ENCODE results near the gene CSF3. TPM values are rescaled to one million over a fixed set of nuclear protein-coding genes. Genes with fewer than 3 reads are reported as not detected.
A peak's percentile ranks its signal among the peaks of the same experiment; 100 is the strongest.

CSF3 gene
- total and polyA plus RNA-seq, 2 of the 13 experiments (the other 11 are each of a cell fraction or from before 2014, with no cell fraction given) = 0.09 TPM; not detected in 1

DNA sequence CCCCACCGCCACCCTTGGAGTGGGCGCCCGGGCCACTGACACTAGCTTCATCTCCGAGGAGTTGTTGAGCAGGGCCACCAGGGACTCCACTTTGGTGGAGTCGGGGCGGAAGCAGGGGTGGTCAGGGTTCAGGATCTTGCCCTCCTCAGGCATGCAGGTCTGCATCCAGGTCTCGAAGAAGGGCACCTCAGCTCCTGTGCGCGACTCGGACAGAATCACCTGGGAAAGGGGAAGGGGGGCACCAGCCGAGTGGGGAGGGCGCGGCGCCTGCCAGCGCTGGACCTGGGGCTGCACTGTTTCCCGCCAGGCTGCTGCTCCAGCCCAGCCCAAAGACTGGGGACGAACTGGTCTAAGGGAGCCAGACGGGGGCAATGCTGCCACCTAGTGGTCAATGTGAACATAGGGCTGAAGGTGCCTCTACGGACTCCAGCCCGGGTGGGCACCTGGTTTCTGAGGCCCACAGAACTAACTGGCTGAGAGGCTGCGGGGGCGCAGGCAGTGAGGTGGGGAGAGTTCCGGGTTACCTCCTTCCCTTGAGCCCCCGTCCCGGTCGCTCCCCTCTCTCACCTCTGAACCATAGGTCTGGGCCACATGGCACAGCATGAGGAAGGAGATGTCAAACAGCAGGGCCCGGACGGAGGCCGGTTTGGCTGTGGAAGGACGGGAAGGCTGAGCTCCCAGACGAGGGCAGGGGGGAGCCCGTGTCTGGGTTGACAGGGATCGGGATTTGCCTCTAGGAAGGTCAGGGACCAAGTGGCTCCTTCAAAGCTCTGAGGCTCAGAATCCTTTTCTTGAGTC is 11.8 kb downstream of the CSF3 start (continued):
- TF ChIP-seq ZNF501 (CRISPR knock-in tag; IDR thresholded peaks at IDR 0.05) (0 out of 2 replicates have a peak, but pooled peaks have one; percentile 17), ZNF839 (CRISPR knock-in tag; IDR thresholded peaks at IDR 0.05; ENCODE audit: borderline replicate concordance) (no peak), DDIT3 (CRISPR knock-in tag; IDR thresholded peaks at IDR 0.05) (no peak), HOXA9 (CRISPR knock-in tag; IDR thresholded peaks at IDR 0.05; ENCODE audit: borderline replicate concordance) (no peak), ZNF766 (CRISPR knock-in tag; IDR thresholded peaks at IDR 0.05; ENCODE audit: borderline replicate concordance) (no peak), SPEN (CRISPR knock-in tag; IDR thresholded peaks at IDR 0.05; ENCODE audit: low read depth) (peak; percentile 5; the same call in 1 of the 2 replicates), RBM22 (optimal IDR thresholded peaks at IDR 0.05; ENCODE audit: low read length) (no peak), ZNF672 (CRISPR knock-in tag; IDR thresholded peaks at IDR 0.05) (no peak), PREB (CRISPR knock-in tag; IDR thresholded peaks at IDR 0.05) (no peak), ZNF709 (CRISPR knock-in tag; IDR thresholded peaks at IDR 0.05) (no peak), ZNF879 (CRISPR knock-in tag; IDR thresholded peaks at IDR 0.05) (no peak), ZBTB39 (CRISPR knock-in tag; IDR thresholded peaks at IDR 0.05) (no peak), ZNF691 (CRISPR knock-in tag; IDR thresholded peaks at IDR 0.05; ENCODE audit: borderline replicate concordance, low read depth) (no peak), ZNF619 (CRISPR knock-in tag; IDR thresholded peaks at IDR 0.05) (no peak), DNMT3B (CRISPR knock-in tag; conservative IDR thresholded peaks at IDR 0.05) (no peak), REPIN1 (CRISPR knock-in tag; IDR thresholded peaks at IDR 0.05; ENCODE audit: borderline replicate concordance, low read depth) (peak; percentile 68; the same call in 1 of the 2 replicates), ZNF331 (CRISPR knock-in tag; IDR thresholded peaks at IDR 0.05) (peak; percentile 32; the same call in 1 of the 2 replicates), BRCA1 (CRISPR knock-in tag; IDR thresholded peaks at IDR 0.05) (no peak), DMAP1 (CRISPR knock-in tag; IDR thresholded peaks at IDR 0.05) (no peak), ZSCAN22 (CRISPR knock-in tag; IDR thresholded peaks at IDR 0.05) (no peak), SRSF1 (optimal IDR thresholded peaks at IDR 0.05; ENCODE audit: low read depth, low read length) (no peak), SNRNP70 (IDR thresholded peaks at IDR 0.05; ENCODE audit: low read depth, low read length) (no peak), FIP1L1 (IDR thresholded peaks at IDR 0.05; ENCODE audit: borderline replicate concordance, insufficient read depth, low read depth, low read length) (no peak), TARDBP (CRISPR knock-in tag; IDR thresholded peaks at IDR 0.05) (peak; percentile 47; the same call in 1 of the 2 replicates)
- TF ChIP-seq, protein P1, sequence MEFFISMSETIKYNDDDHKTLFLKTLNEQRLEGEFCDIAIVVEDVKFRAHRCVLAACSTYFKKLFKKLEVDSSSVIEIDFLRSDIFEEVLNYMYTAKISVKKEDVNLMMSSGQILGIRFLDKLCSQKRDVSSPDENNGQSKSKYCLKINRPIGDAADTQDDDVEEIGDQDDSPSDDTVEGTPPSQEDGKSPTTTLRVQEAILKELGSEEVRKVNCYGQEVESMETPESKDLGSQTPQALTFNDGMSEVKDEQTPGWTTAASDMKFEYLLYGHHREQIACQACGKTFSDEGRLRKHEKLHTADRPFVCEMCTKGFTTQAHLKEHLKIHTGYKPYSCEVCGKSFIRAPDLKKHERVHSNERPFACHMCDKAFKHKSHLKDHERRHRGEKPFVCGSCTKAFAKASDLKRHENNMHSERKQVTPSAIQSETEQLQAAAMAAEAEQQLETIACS (CRISPR knock-in tag; IDR thresholded peaks at IDR 0.05) = no peak

Measured in HepG2 (cell line).